H9 (cell line): ENCODE measurements around the gene ZNF771. TPM values are rescaled to one million over a fixed set of nuclear protein-coding genes. Genes with fewer than 3 reads are reported as not detected.

ENCODE experiments used
- DNase-seq: peaks from one replicate; pipeline ENCODE4 v3.0.0-alpha.2; 2017
- H2AFZ ChIP-seq: one replicate; pipeline ENCODE4 v1.6.1; 2013; ENCODE audit warnings: mild to moderate bottlenecking, low read length, control low read depth, moderate library complexity
- H2AK5ac ChIP-seq: 2 replicates; pipeline ENCODE4 v1.6.1; 2013; ENCODE audit warnings: low read length, control low read depth, mixed read lengths; ENCODE audit not compliant: insufficient read length
- H2BK120ac ChIP-seq: one replicate; pipeline ENCODE4 v1.6.1; 2013; ENCODE audit warnings: low read depth, mild to moderate bottlenecking, low read length, control low read depth, inconsistent platforms; ENCODE audit not compliant: poor library complexity, severe bottlenecking
- H2BK12ac ChIP-seq: 2 replicates; pipeline ENCODE4 v1.6.1; 2013; ENCODE audit warnings: low read length, control low read depth, mixed read lengths, low read depth; ENCODE audit not compliant: insufficient read length
- H2BK15ac ChIP-seq: 2 replicates; pipeline ENCODE4 v1.6.1; 2013; ENCODE audit warnings: low read depth, low read length, control low read depth
- H2BK20ac ChIP-seq: one replicate; pipeline ENCODE4 v1.6.1; 2013; ENCODE audit warnings: low read depth, mild to moderate bottlenecking, low read length, control low read depth, inconsistent platforms; ENCODE audit not compliant: poor library complexity, severe bottlenecking
- H2BK5ac ChIP-seq: 2 replicates; pipeline ENCODE4 v1.6.1; 2013; ENCODE audit warnings: low read length, control low read depth, mixed read lengths; ENCODE audit not compliant: insufficient read length
- H3K14ac ChIP-seq: 2 replicates; pipeline ENCODE4 v1.6.1; 2013; ENCODE audit warnings: low read length, control low read depth; ENCODE audit not compliant: insufficient read depth
- H3K18ac ChIP-seq: 2 replicates; pipeline ENCODE4 v1.6.1; 2013; ENCODE audit warnings: low read depth, mild to moderate bottlenecking, mixed read lengths, low read length, control low read depth; ENCODE audit not compliant: insufficient read length
- H3K23ac ChIP-seq: 2 replicates; pipeline ENCODE4 v1.6.1; 2013; ENCODE audit warnings: low read length, control low read depth, mixed read lengths, low read depth; ENCODE audit not compliant: insufficient read length
- H3K23me2 ChIP-seq: 2 replicates; pipeline ENCODE4 v1.6.1; 2013; ENCODE audit warnings: low read depth, mild to moderate bottlenecking, mixed read lengths, low read length, control low read depth; ENCODE audit not compliant: insufficient read length, poor library complexity, severe bottlenecking
- H3K27ac ChIP-seq: 2 replicates; pipeline ENCODE4 v1.5.1; 2013; ENCODE audit warnings: low read length, control low read depth, mixed read lengths, low read depth; ENCODE audit not compliant: insufficient read length
- H3K27me3 ChIP-seq: 2 replicates; pipeline ENCODE4 v1.6.1; 2013; ENCODE audit warnings: low read length, control low read depth, inconsistent platforms; ENCODE audit not compliant: insufficient read depth
- H3K4ac ChIP-seq: 2 replicates; pipeline ENCODE4 v1.6.1; 2013; ENCODE audit warnings: low read depth, mild to moderate bottlenecking, control low read depth, inconsistent platforms, low read length, moderate library complexity
- H3K4me1 ChIP-seq: 2 replicates; pipeline ENCODE4 v1.6.1; 2013; ENCODE audit warnings: low read length, control low read depth, inconsistent platforms; ENCODE audit not compliant: insufficient read depth
- H3K4me2 ChIP-seq: 2 replicates; pipeline ENCODE4 v1.6.1; 2013; ENCODE audit warnings: low read length, control low read depth, mixed read lengths; ENCODE audit not compliant: insufficient read length, insufficient read depth
- H3K56ac ChIP-seq: 2 replicates; pipeline ENCODE4 v1.6.1; 2013; ENCODE audit warnings: low read depth, mild to moderate bottlenecking, mixed read lengths, low read length, control low read depth; ENCODE audit not compliant: insufficient read length
- H3K79me1 ChIP-seq: 2 replicates; pipeline ENCODE4 v1.6.1; 2013; ENCODE audit warnings: low read depth, mild to moderate bottlenecking, moderate library complexity, low read length, control low read depth, inconsistent platforms; ENCODE audit not compliant: insufficient read depth, poor library complexity, severe bottlenecking
- H3K79me2 ChIP-seq: 2 replicates; pipeline ENCODE4 v1.6.1; 2013; ENCODE audit warnings: low read length, control low read depth, inconsistent platforms; ENCODE audit not compliant: insufficient read depth
- H3K9ac ChIP-seq: 2 replicates; pipeline ENCODE4 v1.6.1; 2013; ENCODE audit warnings: low read length, control low read depth, mixed read lengths; ENCODE audit not compliant: insufficient read length; ENCODE audit errors: extremely low read depth
- H3K9me3 ChIP-seq: one replicate; pipeline ENCODE4 v1.6.1; 2013; ENCODE audit warnings: low read depth, low read length, inconsistent platforms; ENCODE audit not compliant: control insufficient read depth
- H3T11ph ChIP-seq: one replicate; pipeline ENCODE4 v1.6.1; 2013; ENCODE audit warnings: mild to moderate bottlenecking, low read length, control low read depth, inconsistent platforms
- H4K20me1 ChIP-seq: one replicate; pipeline ENCODE4 v1.6.1; 2013; ENCODE audit not compliant: control insufficient read depth, insufficient read length, insufficient read depth
- H4K5ac ChIP-seq: 2 replicates; pipeline ENCODE4 v1.6.1; 2013; ENCODE audit warnings: low read depth, mild to moderate bottlenecking, mixed read lengths, low read length, control low read depth; ENCODE audit not compliant: insufficient read length
- H4K8ac ChIP-seq: replicated peaks from 2 replicates; pipeline ENCODE4 v1.6.1; 2013; ENCODE audit warnings: low read length, control low read depth, mixed read lengths, low read depth; ENCODE audit not compliant: insufficient read length
- H4K91ac ChIP-seq: 2 replicates; pipeline ENCODE4 v1.6.1; 2013; ENCODE audit warnings: low read depth, mild to moderate bottlenecking, moderate library complexity, mixed read lengths, low read length, control low read depth; ENCODE audit not compliant: insufficient read length
- H3K27ac Mint-ChIP-seq, 3 experiments: 2 replicates in 2 of 3; 3 replicates in 1 of 3; pipeline ENCODE4 v1.8.0; 2020 to 2021; ENCODE audit warnings: mixed read lengths in 3 of 3, mild to moderate bottlenecking in 1 of 3, moderate library complexity in 1 of 3
- H3K27me3 Mint-ChIP-seq: 2 replicates; pipeline ENCODE4 v1.8.0; 2021; ENCODE audit warnings: low read depth, mild to moderate bottlenecking, moderate library complexity, mixed read lengths
- H3K36me3 Mint-ChIP-seq, 3 experiments: 2 replicates in 2 of 3; 3 replicates in 1 of 3; pipeline ENCODE4 v1.8.0; 2020 to 2021; ENCODE audit warnings: low read depth in 3 of 3, mixed read lengths in 3 of 3; ENCODE audit not compliant: insufficient read depth in 1 of 3
- H3K4me1 Mint-ChIP-seq, 2 experiments: 2 replicates each; pipeline ENCODE4 v1.8.0; 2020; ENCODE audit warnings: mixed read lengths in 2 of 2
- H3K4me3 Mint-ChIP-seq, 2 experiments: 2 replicates in 1 of 2; 3 replicates in 1 of 2; pipeline ENCODE4 v1.8.0; 2020 to 2021; ENCODE audit warnings: mild to moderate bottlenecking in 2 of 2, mixed read lengths in 2 of 2, moderate library complexity in 1 of 2
- H3K9me3 Mint-ChIP-seq, 2 experiments: 2 replicates in 1 of 2; 3 replicates in 1 of 2; pipeline ENCODE4 v1.8.0; 2020; ENCODE audit warnings: mild to moderate bottlenecking in 2 of 2, mixed read lengths in 2 of 2, moderate library complexity in 1 of 2
- WGBS: extraction: QIAGEN DNeasy Blood & Tissue Kit; methylation state at CpG from one replicate; pipeline ENCODE4 v1.1.7; 2013; ENCODE audit warnings: missing lambda C conversion rate, low lambda C conversion rate, mixed read lengths; ENCODE audit not compliant: insufficient read length; ENCODE audit errors: extremely low coverage; 5-methylcytosine and 5-hydroxymethylcytosine counted together
- total RNA-seq: library from RNA; stranded (reverse); gene quantifications from 2 replicates; pipeline ENCODE4 v1.2.1, GENCODE V29; 2021
- TF ChIP-seq, protein P1 (sequence below): fragments of 200-600 bp; sonication (generic); conservative IDR thresholded peaks from 3 replicates; pipeline ENCODE4 v1.8.0; 2021; ENCODE audit warnings: antibody characterized with exemption, mild to moderate bottlenecking

ZNF771 gene
- total RNA-seq, 1 experiment from 2014 or later = 10.5 TPM

DNA sequence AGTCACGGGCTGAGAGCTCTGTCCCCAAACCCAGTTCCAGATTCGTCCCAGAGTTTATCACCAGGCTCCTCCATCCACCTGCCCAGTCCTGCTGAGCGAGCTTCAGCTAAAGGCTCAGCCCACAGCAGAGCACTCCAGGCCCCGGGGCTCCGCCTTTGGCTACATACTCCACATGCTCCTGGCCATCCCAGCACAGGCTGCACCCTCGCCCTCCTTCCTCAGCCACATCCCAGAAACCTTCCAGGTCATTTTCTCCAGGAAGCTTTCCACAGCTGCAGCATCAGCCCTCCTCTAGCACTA is 47.6 kb upstream of the ZNF771 start:
- H2AK5ac ChIP-seq = no peak overlapping the region
- 0 out of 5 replicates have a peak, but pooled peaks cover 0 to 2% of the 10 kb centered on the region in 2 experiments for H3K9me3 Mint-ChIP-seq
- H3K4me2 ChIP-seq = no peak overlapping the region
- no peak overlapping the region for H2BK15ac ChIP-seq
- no peaks in the 10 kb centered on the region; the same call in 1 of the 2 replicates for H3K79me2 ChIP-seq
- no peak overlapping the region for H2BK12ac ChIP-seq
- H3K4me3 Mint-ChIP-seq = no peak overlapping the region
- H3K9ac ChIP-seq = no peak overlapping the region
- no peak overlapping the region for H2AFZ ChIP-seq
- DNase-seq = no peak
- TF ChIP-seq, protein P1, sequence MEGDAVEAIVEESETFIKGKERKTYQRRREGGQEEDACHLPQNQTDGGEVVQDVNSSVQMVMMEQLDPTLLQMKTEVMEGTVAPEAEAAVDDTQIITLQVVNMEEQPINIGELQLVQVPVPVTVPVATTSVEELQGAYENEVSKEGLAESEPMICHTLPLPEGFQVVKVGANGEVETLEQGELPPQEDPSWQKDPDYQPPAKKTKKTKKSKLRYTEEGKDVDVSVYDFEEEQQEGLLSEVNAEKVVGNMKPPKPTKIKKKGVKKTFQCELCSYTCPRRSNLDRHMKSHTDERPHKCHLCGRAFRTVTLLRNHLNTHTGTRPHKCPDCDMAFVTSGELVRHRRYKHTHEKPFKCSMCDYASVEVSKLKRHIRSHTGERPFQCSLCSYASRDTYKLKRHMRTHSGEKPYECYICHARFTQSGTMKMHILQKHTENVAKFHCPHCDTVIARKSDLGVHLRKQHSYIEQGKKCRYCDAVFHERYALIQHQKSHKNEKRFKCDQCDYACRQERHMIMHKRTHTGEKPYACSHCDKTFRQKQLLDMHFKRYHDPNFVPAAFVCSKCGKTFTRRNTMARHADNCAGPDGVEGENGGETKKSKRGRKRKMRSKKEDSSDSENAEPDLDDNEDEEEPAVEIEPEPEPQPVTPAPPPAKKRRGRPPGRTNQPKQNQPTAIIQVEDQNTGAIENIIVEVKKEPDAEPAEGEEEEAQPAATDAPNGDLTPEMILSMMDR = no peak
- H3K9me3 ChIP-seq = no peaks in the 10 kb centered on the region
- no peak overlapping the region for H4K8ac ChIP-seq
- no peak overlapping the region for H3K23ac ChIP-seq
- no peak overlapping the region for H4K5ac ChIP-seq
- H3K27me3 ChIP-seq = no peaks in the 10 kb centered on the region
- H2BK20ac ChIP-seq = no peak overlapping the region
- no peak overlapping the region for H3T11ph ChIP-seq
- no peak overlapping the region for H2BK5ac ChIP-seq
- no peak overlapping the region for H3K14ac ChIP-seq
- no peak overlapping the region for H3K4ac ChIP-seq
- H3K18ac ChIP-seq = no peak overlapping the region
- no CpG with 5 or more reads among the region's 6 CpGs for WGBS
- no peaks in the 10 kb centered on the region for H3K27me3 Mint-ChIP-seq
- H2BK120ac ChIP-seq = no peak overlapping the region
- no peaks in the 10 kb centered on the region for H3K79me1 ChIP-seq
- H3K4me1 Mint-ChIP-seq = peaks cover 18 to 27% of the 10 kb centered on the region in 2 experiments
- peaks cover 7% of the 10 kb centered on the region for H3K23me2 ChIP-seq
- no peaks in the 10 kb centered on the region for H4K20me1 ChIP-seq
- H3K56ac ChIP-seq = no peak overlapping the region
- peak overlapping the region; percentile 36 to 93 (median 80); a peak in 3 of 7 replicates for H3K27ac Mint-ChIP-seq
- no peak overlapping the region for H3K27ac ChIP-seq
- H4K91ac ChIP-seq = no peak overlapping the region
- H3K4me1 ChIP-seq = no peaks in the 10 kb centered on the region
- H3K36me3 Mint-ChIP-seq = peaks cover 12 to 47% (median 39%) of the 10 kb centered on the region in 3 experiments
